ENCODE data around the gene SSUH2. TPM values are rescaled to one million over a fixed set of nuclear protein-coding genes. Genes with fewer than 3 reads are reported as not detected.

The SSUH2 gene
- total and polyA plus RNA-seq, 3 donors from 2014 or later, result 9.8 to 28.9 (median 15.0) TPM

GRCh38 chr3:8651418-8652323, 7.1 kb upstream of the SSUH2 start:
- TF ChIP-seq POLR2A (IDR thresholded peaks at IDR 0.05), result no peak
- TF ChIP-seq CTCF (IDR thresholded peaks at IDR 0.05), result no peak
- no peak for DNase-seq
- Histone ChIP-seq H3K4me1 (no peaks in the 10 kb centered on the region), H3K27me3 (no peaks in the 10 kb centered on the region), H3K27ac (no peak overlapping the region), H3K9me3 (no peaks in the 10 kb centered on the region), H3K4me3 (no peak overlapping the region), H3K36me3 (ENCODE audit: low read depth, missing control alignments) (no peaks in the 10 kb centered on the region)
- intact Hi-C loops (cut with DNase I; ENCODE audit: low total_unique reads), result no loop called here
- 79 to 81% methylated on average over 12 of the region's 12 CpGs for WGBS, 2 donors

- H3K4me3 ChIP-seq, result no peak overlapping the region
- intact Hi-C loops (cut with DNase I; ENCODE audit: low total_unique reads), result no loop called here
- H3K36me3 ChIP-seq (ENCODE audit: low read depth, missing control alignments), result no peaks in the 10 kb centered on the region
- no peak for DNase-seq
- H3K9me3 ChIP-seq, result no peaks in the 10 kb centered on the region
- no peak for TF ChIP-seq CTCF (IDR thresholded peaks at IDR 0.05)
- TF ChIP-seq POLR2A (IDR thresholded peaks at IDR 0.05), result no peak
- no peaks in the 10 kb centered on the region for H3K27me3 ChIP-seq
- H3K27ac ChIP-seq, result no peak overlapping the region
- no peaks in the 10 kb centered on the region for H3K4me1 ChIP-seq
- WGBS, 2 donors, result 53 to 76% methylated on average over 13 of the region's 13 CpGs
These were observed 6.2 kb upstream of the SSUH2 start for GRCh38 chr3:8650583-8651416.

- Histone ChIP-seq H3K27ac (no peak overlapping the region), H3K27me3 (no peaks in the 10 kb centered on the region), H3K9me3 (no peaks in the 10 kb centered on the region), H3K4me1 (no peaks in the 10 kb centered on the region), H3K4me3 (no peak overlapping the region), H3K36me3 (ENCODE audit: low read depth, missing control alignments) (no peaks in the 10 kb centered on the region)
- WGBS, 2 donors, result 83 to 88% methylated on average over 5 of the region's 5 CpGs
- no peak for DNase-seq
- TF ChIP-seq CTCF (IDR thresholded peaks at IDR 0.05) (no peak), POLR2A (IDR thresholded peaks at IDR 0.05) (no peak)
- intact Hi-C loops (cut with DNase I; ENCODE audit: low total_unique reads), result no loop called here
These were observed 5.2 kb upstream of the SSUH2 start for GRCh38 chr3:8649757-8650156.

- no peaks in the 10 kb centered on the region for H3K36me3 ChIP-seq (ENCODE audit: low read depth, missing control alignments)
- intact Hi-C loops (cut with DNase I; ENCODE audit: low total_unique reads), result no loop called here
- no peak overlapping the region for H3K4me3 ChIP-seq
- H3K4me1 ChIP-seq, result no peaks in the 10 kb centered on the region
- H3K27ac ChIP-seq, result no peak overlapping the region
- H3K9me3 ChIP-seq, result no peaks in the 10 kb centered on the region
- WGBS, 2 donors, result 87 to 90% methylated on average over 11 of the region's 11 CpGs
- TF ChIP-seq POLR2A (IDR thresholded peaks at IDR 0.05), result no peak
- TF ChIP-seq CTCF (IDR thresholded peaks at IDR 0.05), result no peak
- H3K27me3 ChIP-seq, result no peaks in the 10 kb centered on the region
- DNase-seq, result no peak
These were observed 4.5 kb upstream of the SSUH2 start for GRCh38 chr3:8648909-8649741.

Data from testis (tissue), 3 donors.